SW480 (cell line): ENCODE results near the gene CLTCL1.

Experiments used
- DNase-seq: peaks from one replicate; pipeline ENCODE4 v3.0.0-alpha.2; 2016; ENCODE audit warnings: low spot score

Gene CLTCL1

GRCh38 chr22:19150482-19151328 lies 140.8 kb downstream of the CLTCL1 start:
- DNase-seq, result no peak

GRCh38 chr22:19149991-19150390 lies 141.5 kb downstream of the CLTCL1 start, which contains the start of gene GSC2:
Gene GSC2 (minus strand): TSS chr22:19150292. CDS start chr22:19150283, 9 bp downstream.
- DNase-seq, result no peak

- DNase-seq, result no peak
Observed at GRCh38 chr22:19149047-19149883, 142.3 kb downstream of the CLTCL1 start.

- no peak for DNase-seq
Observed at GRCh38 chr22:19148417-19149046, 143.0 kb downstream of the CLTCL1 start.

GRCh38 chr22:19147195-19147780 lies 144.2 kb downstream of the CLTCL1 start:
- DNase-seq, result no peak

- DNase-seq, result no peak
Observed at GRCh38 chr22:19146215-19146968, 145.1 kb downstream of the CLTCL1 start.

GRCh38 chr22:19143967-19144400 lies 147.5 kb downstream of the CLTCL1 start:
- DNase-seq, result no peak

- no peak for DNase-seq
Observed at GRCh38 chr22:19143212-19143611, 148.3 kb downstream of the CLTCL1 start.

- DNase-seq, result no peak
Observed at GRCh38 chr22:19142394-19142793, 149.1 kb downstream of the CLTCL1 start.

- DNase-seq, result no peak
Observed at GRCh38 chr22:19139974-19140373, 151.5 kb downstream of the CLTCL1 start.

GRCh38 chr22:19139001-19139356 lies 152.5 kb downstream of the CLTCL1 start:
- DNase-seq, result no peak

- DNase-seq, result no peak
Observed at GRCh38 chr22:19138217-19139000, 153.1 kb downstream of the CLTCL1 start.

GRCh38 chr22:19137384-19138216 lies 153.9 kb downstream of the CLTCL1 start:
- no peak for DNase-seq

- DNase-seq, result no peak
Observed at GRCh38 chr22:19136915-19137314, 154.6 kb downstream of the CLTCL1 start.

GRCh38 chr22:19134874-19135273 lies 156.6 kb downstream of the CLTCL1 start:
- no peak for DNase-seq

- DNase-seq, result no peak
Observed at GRCh38 chr22:19134176-19134831, 157.2 kb downstream of the CLTCL1 start.

GRCh38 chr22:19133561-19133960 lies 158.0 kb downstream of the CLTCL1 start:
- no peak for DNase-seq

- no peak for DNase-seq
Observed at GRCh38 chr22:19132693-19133400, 158.7 kb downstream of the CLTCL1 start.
